MCF 10A (cell line): ENCODE results near the gene LTF. TPM values are rescaled to one million over a fixed set of nuclear protein-coding genes. Genes with fewer than 3 reads are reported as not detected.

Experiments
- BruUV-seq: library from RNA; stranded (reverse); fragments of 400-500 nt; replicated peaks from 2 replicates; lab custom pipeline; 2021; lab: Mats Ljungman, UMichigan
- CTCF ChIA-PET: fragments of 300-600 bp; sonication (Branson Sonifier 250); formaldehyde crosslinking; extraction: SDS; loops from one replicate; lab custom pipeline; 2021; ENCODE audit warnings: antibody characterized with exemption, inconsistent platforms; lab: Yijun Ruan, JAX
- POLR2A ChIA-PET: fragments of 300-600, 350-650 bp; sonication (Branson Sonifier 250); formaldehyde crosslinking; extraction: SDS; loops from one replicate; lab custom pipeline; 2020; ENCODE audit warnings: antibody characterized with exemption, inconsistent platforms; lab: Yijun Ruan, JAX
- DNase-seq: peaks from one replicate; pipeline ENCODE4 v3.0.0-alpha.2; 2018; ENCODE audit not compliant: unreplicated experiment
- H3K27ac Mint-ChIP-seq: one replicate; pipeline ENCODE4 v1.8.0; 2022; ENCODE audit warnings: mild to moderate bottlenecking, low read depth, mixed read lengths; ENCODE audit not compliant: unreplicated experiment
- H3K27me3 Mint-ChIP-seq: one replicate; pipeline ENCODE4 v1.8.0; 2022; ENCODE audit warnings: mixed read lengths; ENCODE audit not compliant: insufficient read depth, unreplicated experiment
- H3K36me3 Mint-ChIP-seq: one replicate; pipeline ENCODE4 v1.8.0; 2022; ENCODE audit warnings: mild to moderate bottlenecking, moderate library complexity, mixed read lengths; ENCODE audit not compliant: insufficient read depth, unreplicated experiment
- H3K4me1 Mint-ChIP-seq: one replicate; pipeline ENCODE4 v1.8.0; 2022; ENCODE audit warnings: mixed read lengths; ENCODE audit not compliant: insufficient read depth, unreplicated experiment
- H3K4me3 Mint-ChIP-seq: one replicate; pipeline ENCODE4 v1.8.0; 2022; ENCODE audit warnings: mild to moderate bottlenecking, moderate library complexity, mixed read lengths; ENCODE audit not compliant: unreplicated experiment
- H3K9me3 Mint-ChIP-seq: one replicate; pipeline ENCODE4 v1.8.0; 2022; ENCODE audit warnings: mixed read lengths; ENCODE audit not compliant: unreplicated experiment
- intact Hi-C: fragments of 100-400 bp; cut with micrococcal nuclease; formaldehyde crosslinking; loops from 2 replicates; pipeline ENCODE4 v1.14.1; 2022
- total RNA-seq: library from RNA; stranded (reverse); gene quantifications from 2 replicates; pipeline ENCODE4 v1.2.3, GENCODE V29; 2022
- TF ChIP-seq, protein P1 (sequence below): fragments of 200-600 bp; IDR thresholded peaks from one replicate; pipeline ENCODE4 v1.8.0; 2022; ENCODE audit warnings: antibody characterized with exemption, mild to moderate bottlenecking; ENCODE audit not compliant: unreplicated experiment

LTF gene
- total RNA-seq, 1 experiment from 2014 or later, result not detected

DNA sequence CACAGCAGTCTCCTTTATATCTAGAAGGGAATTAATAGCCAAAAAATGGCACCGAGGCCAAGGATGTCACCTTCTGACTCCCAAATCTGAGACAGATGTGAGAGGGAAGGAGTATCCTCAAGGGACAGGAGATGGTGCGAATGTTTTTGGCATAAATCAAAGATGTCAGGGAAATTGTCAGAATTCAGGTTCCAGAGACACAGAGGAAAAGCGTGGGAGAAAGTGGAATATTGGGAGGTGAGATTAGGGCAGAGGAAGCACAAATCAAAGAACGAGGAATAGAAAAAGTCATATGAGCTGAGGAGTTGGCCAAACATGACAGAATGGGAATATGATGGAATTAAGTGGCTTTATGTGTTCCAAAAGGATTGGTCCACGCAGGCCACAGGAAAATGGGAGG, 63.9 kb downstream of the LTF start:
- H3K27ac Mint-ChIP-seq, result no peak overlapping the region
- TF ChIP-seq, protein P1, sequence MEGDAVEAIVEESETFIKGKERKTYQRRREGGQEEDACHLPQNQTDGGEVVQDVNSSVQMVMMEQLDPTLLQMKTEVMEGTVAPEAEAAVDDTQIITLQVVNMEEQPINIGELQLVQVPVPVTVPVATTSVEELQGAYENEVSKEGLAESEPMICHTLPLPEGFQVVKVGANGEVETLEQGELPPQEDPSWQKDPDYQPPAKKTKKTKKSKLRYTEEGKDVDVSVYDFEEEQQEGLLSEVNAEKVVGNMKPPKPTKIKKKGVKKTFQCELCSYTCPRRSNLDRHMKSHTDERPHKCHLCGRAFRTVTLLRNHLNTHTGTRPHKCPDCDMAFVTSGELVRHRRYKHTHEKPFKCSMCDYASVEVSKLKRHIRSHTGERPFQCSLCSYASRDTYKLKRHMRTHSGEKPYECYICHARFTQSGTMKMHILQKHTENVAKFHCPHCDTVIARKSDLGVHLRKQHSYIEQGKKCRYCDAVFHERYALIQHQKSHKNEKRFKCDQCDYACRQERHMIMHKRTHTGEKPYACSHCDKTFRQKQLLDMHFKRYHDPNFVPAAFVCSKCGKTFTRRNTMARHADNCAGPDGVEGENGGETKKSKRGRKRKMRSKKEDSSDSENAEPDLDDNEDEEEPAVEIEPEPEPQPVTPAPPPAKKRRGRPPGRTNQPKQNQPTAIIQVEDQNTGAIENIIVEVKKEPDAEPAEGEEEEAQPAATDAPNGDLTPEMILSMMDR, result no peak
- POLR2A ChIA-PET, result no interaction called here
- CTCF ChIA-PET, result interaction anchor here (0.7 kb wide), 1 partner anchor 882 kb away, joined by 4 read pairs; no protein-coding TSS in a partner anchor
- H3K4me3 Mint-ChIP-seq, result no peak overlapping the region
- intact Hi-C loops, result no loop called here
- H3K4me1 Mint-ChIP-seq, result no peaks in the 10 kb centered on the region
- no peaks in the 10 kb centered on the region for H3K27me3 Mint-ChIP-seq
- no peaks in the 10 kb centered on the region for H3K9me3 Mint-ChIP-seq
- DNase-seq, result no peak
- no peaks in the 10 kb centered on the region for H3K36me3 Mint-ChIP-seq
- no TSS peak for BruUV-seq

DNA sequence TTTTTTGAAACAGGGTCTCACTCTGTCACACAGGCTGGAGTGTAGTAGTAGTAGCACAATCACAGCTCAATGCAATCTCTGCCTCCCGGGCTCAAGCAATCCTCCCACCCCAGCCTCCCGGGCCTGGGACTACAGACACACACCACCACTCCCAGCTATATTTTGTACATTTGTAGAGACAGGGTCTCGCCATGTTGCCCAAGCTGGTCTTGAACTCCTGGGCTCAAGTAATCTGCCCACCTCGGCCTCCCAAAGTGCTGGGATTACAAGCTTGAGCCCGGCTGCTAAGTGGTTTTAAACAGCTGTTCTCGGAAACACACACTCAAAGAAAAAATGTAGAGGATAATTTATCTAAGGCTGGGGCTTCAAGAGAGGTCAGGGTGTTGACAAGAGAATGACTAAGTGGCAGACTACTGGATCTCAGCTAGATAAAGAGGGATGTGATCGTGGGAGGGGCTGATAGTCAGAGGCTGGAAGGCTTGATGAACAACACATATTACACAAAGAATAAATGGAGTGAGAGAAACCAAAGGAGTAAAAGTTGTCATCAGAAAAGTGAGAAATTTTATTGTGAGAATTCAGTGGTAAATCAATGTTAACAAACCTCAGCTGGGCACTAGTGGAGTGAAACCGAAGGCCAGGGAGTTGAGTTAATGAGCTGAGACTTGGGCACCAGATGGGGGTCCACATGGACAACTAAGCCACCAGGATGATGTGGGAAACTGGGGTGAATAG, 64.5 kb downstream of the LTF start:
- Mint-ChIP-seq H3K36me3 (no peaks in the 10 kb centered on the region), H3K27ac (no peak overlapping the region), H3K4me3 (no peak overlapping the region), H3K27me3 (no peaks in the 10 kb centered on the region), H3K4me1 (peaks cover 4% of the 10 kb centered on the region), H3K9me3 (no peaks in the 10 kb centered on the region)
- no peak for DNase-seq
- intact Hi-C loops, result no loop called here
- CTCF ChIA-PET, result interaction anchor here (0.7 to 1.4 kb wide), 3 partner anchors 11 to 881 kb away, joined by 3 to 4 read pairs (median 3); no protein-coding TSS in a partner anchor
- BruUV-seq, result no TSS peak
- POLR2A ChIA-PET, result no interaction called here
- TF ChIP-seq, protein P1, result no peak

- H3K36me3 Mint-ChIP-seq, result no peaks in the 10 kb centered on the region
- ChIA-PET CTCF (interaction anchor here (0.7 to 1.4 kb wide), 2 partner anchors 11 to 320 kb away, joined by 3 read pairs; no protein-coding TSS in a partner anchor), POLR2A (no interaction called here)
- H3K27me3 Mint-ChIP-seq, result no peaks in the 10 kb centered on the region
- TF ChIP-seq, protein P1, result no peak
- H3K4me3 Mint-ChIP-seq, result no peak overlapping the region
- peaks cover 5% of the 10 kb centered on the region for H3K4me1 Mint-ChIP-seq
- no TSS peak for BruUV-seq
- no peak for DNase-seq
- no peaks in the 10 kb centered on the region for H3K9me3 Mint-ChIP-seq
- intact Hi-C loops, result no loop called here
- no peak overlapping the region for H3K27ac Mint-ChIP-seq
These were observed 65.1 kb downstream of the LTF start for GRCh38 chr3:46399557-46399956.

- H3K36me3 Mint-ChIP-seq, result no peaks in the 10 kb centered on the region
- no peak for DNase-seq
- BruUV-seq, result no TSS peak
- H3K27me3 Mint-ChIP-seq, result no peaks in the 10 kb centered on the region
- intact Hi-C loops, result no loop called here
- TF ChIP-seq, protein P1, result no peak
- CTCF ChIA-PET, result interaction anchor here (0.6 to 1.4 kb wide), 3 partner anchors 90 to 320 kb away, joined by 3 to 4 read pairs (median 3); no protein-coding TSS in a partner anchor
- no peak overlapping the region for H3K4me3 Mint-ChIP-seq
- H3K4me1 Mint-ChIP-seq, result peaks cover 5% of the 10 kb centered on the region
- POLR2A ChIA-PET, result no interaction called here
- no peak overlapping the region for H3K27ac Mint-ChIP-seq
- no peaks in the 10 kb centered on the region for H3K9me3 Mint-ChIP-seq
These were observed 65.6 kb downstream of the LTF start for GRCh38 chr3:46399098-46399497.
